KOPT-K1 (cell line): ENCODE measurements around the gene SEC61A1.
A peak's percentile ranks its signal among the peaks of the same experiment; 100 is the strongest.

Experiments
- H3K27ac ChIP-seq: fragments of 200-600 bp; sonication (generic); 2 replicates; pipeline ENCODE4 v1.5.1; 2016; ENCODE audit warnings: antibody characterized with exemption, mild to moderate bottlenecking, low read depth, low read length; ENCODE audit not compliant: poor library complexity, severe bottlenecking
- H3K36me3 ChIP-seq: fragments of 200-600 bp; sonication (generic); 2 replicates; pipeline ENCODE4 v1.5.1; 2017; ENCODE audit warnings: antibody characterized with exemption, mild to moderate bottlenecking, low read length, moderate library complexity; ENCODE audit not compliant: insufficient read depth
- H3K9me3 ChIP-seq: fragments of 200-600 bp; sonication (generic); 2 replicates; pipeline ENCODE4 v1.5.1; 2017; ENCODE audit warnings: antibody characterized with exemption, low read length, mild to moderate bottlenecking; ENCODE audit not compliant: insufficient read depth, poor library complexity, severe bottlenecking

Gene SEC61A1

DNA sequence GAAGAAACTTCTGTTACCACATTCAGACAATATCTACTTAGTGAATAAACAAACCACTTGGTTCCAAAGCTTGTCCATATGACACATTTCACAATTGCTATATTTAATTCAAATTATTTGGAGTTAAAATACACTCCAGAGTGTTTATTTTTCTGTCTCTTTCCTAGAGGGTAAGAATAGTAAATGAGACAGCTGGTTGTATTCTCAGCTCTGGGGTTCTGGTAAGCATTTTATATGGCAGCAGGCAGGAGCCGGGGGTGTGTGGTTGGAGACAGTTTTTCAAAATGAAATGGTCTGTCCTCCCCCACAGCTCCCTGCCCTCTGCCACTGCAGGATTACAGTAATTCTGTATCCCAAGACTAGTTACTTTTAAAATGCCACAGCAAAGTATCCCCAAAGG lies 10.9 kb upstream of the SEC61A1 start:
- Histone ChIP-seq H3K27ac (no peak overlapping the region), H3K9me3 (no peaks in the 10 kb centered on the region), H3K36me3 (no peaks in the 10 kb centered on the region)

DNA sequence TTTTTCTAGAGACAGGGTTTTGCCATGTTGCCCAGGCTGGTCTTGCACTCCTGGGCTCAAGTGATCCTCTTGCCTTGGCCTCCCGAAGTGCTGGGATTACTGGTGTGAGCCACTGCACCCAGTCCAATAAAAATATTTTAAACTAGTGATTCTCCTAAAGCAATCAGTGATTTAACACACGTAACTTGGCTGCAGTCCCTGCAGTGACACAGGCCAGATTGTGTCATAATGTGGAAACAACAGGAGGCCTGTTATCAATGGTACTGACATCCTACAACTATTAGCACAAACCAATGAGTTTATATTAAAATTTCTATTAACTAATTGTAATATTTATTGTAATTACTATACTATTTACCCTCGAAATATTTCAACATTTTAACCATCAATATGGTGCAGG lies 1.6 kb upstream of the SEC61A1 start:
- no peak overlapping the region for H3K27ac ChIP-seq
- no peaks in the 10 kb centered on the region for H3K9me3 ChIP-seq
- H3K36me3 ChIP-seq = peaks cover 25% of the 10 kb centered on the region

DNA sequence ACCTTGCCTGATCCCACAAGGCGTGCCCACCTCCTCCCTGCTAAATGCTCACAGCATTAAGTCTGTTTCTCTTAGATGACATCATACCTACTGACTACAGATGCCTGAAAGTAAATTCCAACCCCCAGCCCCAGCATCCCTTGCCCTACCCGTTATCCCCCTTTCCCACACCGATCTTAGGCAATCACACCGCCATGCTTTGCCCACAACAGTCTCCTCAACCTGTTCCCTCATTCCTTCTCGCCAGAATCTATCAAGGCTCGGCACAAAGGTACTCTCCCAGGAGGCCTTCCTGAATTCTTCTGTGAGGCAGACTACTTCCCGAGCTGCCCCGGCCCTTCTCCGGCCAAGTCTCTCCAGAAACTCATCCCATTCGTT lies 789 bp upstream of the SEC61A1 start:
- H3K27ac ChIP-seq = peak overlapping the region; percentile 83
- H3K9me3 ChIP-seq = no peaks in the 10 kb centered on the region
- H3K36me3 ChIP-seq = peaks cover 34% of the 10 kb centered on the region

DNA sequence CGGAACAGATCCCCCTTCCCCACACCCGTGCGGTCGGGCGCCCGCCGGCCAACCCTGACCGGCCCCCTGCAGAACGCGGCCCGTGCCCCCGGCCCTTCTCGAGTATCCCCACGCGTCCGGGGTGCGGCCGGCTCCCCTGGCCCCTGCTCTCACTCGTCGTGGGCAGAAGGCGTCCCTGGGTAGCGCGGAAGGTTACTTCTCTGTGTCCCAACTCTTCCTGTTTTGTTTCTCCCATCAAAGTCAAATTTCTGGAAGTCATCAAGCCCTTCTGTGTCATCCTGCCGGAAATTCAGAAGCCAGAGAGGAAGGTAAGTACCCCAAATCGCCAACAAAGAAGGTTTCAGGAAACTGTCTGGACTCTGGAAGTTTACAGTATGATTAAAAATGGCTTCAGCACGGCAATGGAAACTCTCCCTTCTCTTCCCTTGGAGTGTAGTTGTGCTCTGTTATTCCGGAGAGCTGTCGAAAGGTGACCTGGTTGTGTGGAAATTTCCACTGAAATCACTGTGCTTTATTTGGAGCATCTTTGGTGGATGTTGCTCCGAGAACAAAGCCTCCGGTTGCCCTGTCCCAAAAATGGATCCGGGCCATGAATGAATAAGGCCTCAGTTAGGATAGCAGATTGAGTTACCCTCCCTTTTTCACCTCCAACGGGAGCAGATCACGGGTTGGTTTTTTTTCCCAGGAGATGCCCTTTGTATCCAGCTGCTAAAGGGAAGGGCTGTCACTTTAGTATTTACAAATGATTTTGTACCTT lies 536 bp downstream of the SEC61A1 start:
- Histone ChIP-seq H3K27ac (peak overlapping the region; percentile 83), H3K9me3 (no peaks in the 10 kb centered on the region), H3K36me3 (peaks cover 46% of the 10 kb centered on the region)

DNA sequence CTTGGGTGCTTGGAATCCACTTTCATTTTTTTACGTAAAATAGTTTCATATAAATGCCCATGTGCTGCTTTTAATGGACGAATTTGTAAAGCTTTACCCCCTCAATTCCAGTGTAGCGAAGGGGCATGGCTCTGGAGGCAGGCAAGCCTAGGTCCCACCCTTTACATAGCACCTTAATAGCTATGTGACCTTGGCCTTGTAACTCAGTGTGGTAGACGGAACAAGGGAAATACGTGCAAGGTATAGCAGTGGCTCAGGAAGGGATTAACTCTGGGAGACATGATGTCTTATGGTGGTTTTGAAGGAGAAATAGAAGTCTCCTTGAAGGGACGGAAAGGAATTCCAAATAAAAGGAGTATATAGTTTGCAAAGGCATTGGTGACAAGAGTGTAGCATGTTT lies 1.4 kb downstream of the SEC61A1 start:
- Histone ChIP-seq H3K9me3 (no peaks in the 10 kb centered on the region), H3K27ac (peak overlapping the region; percentile 83), H3K36me3 (peaks cover 54% of the 10 kb centered on the region)

DNA sequence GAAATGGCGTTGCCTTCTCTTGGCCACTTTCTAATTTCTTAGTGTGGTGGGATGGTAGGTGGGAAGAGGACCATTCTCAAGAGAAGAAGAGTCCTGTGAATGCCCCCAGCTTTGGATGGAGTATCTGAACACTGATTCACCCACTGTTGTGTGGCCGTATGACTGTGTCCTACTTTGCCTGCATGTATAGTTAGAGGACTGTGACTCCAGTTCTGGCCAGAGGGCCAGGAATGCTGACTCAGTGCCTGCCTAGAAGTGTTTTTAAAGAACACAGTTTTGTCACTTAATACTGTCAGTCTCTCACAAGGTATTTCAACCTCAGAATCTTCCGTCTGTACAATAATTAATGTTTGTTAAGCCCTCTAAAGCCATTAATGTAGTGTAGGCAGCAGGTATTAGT lies 2.1 kb downstream of the SEC61A1 start:
- Histone ChIP-seq H3K9me3 (no peaks in the 10 kb centered on the region), H3K36me3 (peaks cover 62% of the 10 kb centered on the region), H3K27ac (no peak overlapping the region)

DNA sequence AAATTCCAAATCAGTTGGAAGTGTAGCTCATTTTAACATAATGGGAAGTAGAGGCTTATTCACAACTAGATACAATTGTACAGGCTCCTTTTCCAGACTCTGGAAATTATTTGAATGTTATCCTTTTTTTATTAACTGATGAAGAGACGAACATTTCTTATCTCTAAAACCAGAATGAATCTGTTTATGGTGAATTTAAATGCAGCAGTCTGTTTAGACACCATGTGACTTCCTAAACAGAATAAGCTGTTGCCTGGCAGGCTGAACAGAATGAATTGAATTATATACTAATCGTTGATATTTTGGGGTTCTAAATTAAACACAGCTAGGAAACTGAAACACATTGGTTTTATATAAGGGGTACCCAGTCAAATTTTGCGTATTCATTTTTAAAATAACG lies 4.0 kb downstream of the SEC61A1 start:
- no peak overlapping the region for H3K27ac ChIP-seq
- H3K36me3 ChIP-seq = peaks cover 81% of the 10 kb centered on the region
- H3K9me3 ChIP-seq = no peaks in the 10 kb centered on the region

DNA sequence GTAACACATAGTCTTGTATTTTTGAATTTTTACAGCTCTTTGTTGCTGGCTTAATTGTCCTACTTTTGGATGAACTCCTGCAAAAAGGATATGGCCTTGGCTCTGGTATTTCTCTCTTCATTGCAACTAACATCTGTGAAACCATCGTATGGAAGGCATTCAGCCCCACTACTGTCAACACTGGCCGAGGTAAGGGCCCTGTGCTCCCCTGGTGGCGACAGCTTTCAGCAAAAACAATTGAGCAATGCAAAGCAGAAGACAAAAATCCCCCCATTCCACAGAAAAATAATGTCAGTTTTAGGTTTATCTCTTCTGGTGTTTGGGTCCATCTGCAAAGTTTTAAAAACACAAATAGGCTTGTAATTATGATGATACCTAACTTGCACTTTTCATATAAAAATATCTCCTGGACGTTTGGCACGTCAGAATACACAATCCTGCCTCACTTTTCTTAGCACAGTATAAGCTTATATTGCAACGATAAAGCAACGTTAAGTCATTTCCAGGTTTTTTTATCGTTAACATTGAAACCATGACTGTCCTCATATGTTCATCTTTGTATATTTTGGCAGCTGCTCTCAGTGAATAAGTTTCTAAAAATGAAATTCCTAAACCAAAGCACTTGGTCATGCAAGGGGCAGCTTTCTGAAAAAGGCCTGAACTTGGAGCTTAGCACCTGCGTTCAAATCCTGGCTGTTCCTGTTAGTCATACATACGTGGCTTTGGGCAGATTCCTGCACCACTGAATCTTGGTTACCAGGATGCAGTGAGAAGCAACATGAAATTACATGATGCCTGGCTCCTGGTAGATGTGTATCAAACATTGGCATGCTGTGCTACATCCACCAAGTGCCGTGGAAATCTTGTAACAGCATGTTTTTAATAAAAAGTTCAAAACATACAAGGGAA lies 8.5 kb downstream of the SEC61A1 start:
- H3K36me3 ChIP-seq = peaks cover 99% of the 10 kb centered on the region
- H3K9me3 ChIP-seq = no peaks in the 10 kb centered on the region
- H3K27ac ChIP-seq = no peak overlapping the region

DNA sequence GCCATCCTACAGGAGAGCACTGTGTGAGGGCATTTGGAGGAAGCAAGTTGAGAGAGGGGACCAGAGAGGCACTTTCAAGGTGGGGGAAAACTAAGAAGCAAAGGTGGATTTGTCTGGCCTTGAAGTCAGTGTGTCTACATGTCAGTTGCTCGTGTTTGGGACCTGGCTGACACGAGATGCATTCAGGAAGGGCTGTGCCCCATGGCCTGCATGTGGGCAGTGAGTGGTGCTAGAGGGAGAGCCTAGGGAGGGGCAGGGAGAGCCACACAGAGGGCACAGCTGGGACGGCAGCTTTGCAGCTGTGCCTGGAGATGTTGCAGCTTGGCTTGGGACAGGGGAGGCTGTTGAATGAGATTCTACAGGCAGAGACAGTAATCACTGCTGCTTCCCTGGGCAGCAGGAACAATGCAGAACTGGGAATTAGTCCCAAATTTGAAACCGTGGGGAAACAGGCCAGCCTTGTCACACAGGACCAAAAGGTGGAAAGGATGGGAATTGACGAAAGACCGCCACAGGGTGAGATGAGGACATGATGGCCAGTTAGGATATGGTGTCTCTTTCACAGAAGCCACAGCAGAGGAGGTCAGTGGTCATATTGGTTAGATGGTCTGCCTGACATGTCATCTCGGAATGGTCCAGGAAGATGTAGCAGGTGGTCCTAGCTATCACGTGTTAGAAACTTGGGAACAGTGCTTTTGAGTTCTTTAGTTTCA lies 10.0 kb downstream of the SEC61A1 start:
- Histone ChIP-seq H3K36me3 (peaks cover 100% of the 10 kb centered on the region), H3K27ac (no peak overlapping the region), H3K9me3 (no peaks in the 10 kb centered on the region)

DNA sequence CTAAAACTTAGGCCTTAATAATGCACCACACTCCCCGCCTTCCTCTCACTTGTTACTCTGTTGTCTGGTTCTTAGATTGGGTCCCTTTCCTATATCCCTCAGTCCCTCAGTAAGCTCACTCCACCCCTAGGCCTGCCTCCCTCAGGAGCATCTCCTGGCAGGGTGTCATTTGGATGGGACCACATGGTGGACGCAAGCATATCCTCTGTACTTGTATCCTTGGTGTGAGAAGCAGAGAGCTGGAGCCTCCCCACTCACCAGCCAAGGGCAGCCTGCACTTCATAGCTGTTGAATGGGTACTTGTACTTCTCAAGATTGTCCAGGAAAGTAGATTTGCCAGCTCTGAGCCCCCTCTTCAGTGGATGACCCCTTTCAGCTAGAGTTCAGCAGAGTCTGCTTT lies 11.6 kb downstream of the SEC61A1 start:
- H3K27ac ChIP-seq = no peak overlapping the region
- H3K9me3 ChIP-seq = no peaks in the 10 kb centered on the region
- H3K36me3 ChIP-seq = peaks cover 100% of the 10 kb centered on the region

DNA sequence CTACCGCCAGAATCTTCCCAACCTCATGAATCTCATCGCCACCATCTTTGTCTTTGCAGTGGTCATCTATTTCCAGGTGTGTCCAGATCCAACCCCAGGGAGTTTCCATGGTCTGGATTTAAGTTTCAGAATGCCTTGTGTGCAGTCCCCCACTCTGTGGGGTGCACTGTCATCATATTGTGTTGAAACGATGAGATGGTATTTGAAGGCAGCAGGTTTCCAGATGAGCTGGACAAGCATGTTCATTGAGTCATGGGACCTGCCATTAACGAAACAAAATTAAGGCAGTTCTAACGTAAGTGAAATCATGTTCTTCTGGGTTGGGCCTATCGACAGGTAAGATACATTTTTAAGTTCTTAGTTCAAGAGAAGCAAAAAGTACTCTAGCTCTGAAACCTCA lies 12.7 kb downstream of the SEC61A1 start:
- no peaks in the 10 kb centered on the region for H3K9me3 ChIP-seq
- H3K36me3 ChIP-seq = peaks cover 100% of the 10 kb centered on the region
- H3K27ac ChIP-seq = no peak overlapping the region

DNA sequence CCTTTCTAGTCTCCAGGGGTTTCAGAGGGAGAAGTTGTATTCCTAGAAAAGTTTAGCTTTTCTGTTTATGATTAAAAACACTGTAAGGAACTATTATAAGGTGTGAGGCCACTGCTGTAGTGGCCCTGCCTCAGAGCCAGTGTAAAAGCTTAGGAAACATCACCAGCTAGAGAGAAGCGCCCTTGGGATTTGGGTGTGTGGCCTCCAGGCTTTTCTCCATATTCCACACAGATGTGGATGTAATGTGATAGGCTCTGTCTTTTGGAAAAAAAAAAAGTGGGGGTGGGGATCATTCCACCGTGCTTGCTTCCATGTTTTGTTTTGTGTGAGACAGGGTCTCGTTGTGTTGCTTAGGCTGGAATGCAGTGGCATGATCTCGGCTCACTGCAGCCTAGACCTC lies 13.9 kb downstream of the SEC61A1 start:
- peaks cover 100% of the 10 kb centered on the region for H3K36me3 ChIP-seq
- no peak overlapping the region for H3K27ac ChIP-seq
- no peaks in the 10 kb centered on the region for H3K9me3 ChIP-seq

DNA sequence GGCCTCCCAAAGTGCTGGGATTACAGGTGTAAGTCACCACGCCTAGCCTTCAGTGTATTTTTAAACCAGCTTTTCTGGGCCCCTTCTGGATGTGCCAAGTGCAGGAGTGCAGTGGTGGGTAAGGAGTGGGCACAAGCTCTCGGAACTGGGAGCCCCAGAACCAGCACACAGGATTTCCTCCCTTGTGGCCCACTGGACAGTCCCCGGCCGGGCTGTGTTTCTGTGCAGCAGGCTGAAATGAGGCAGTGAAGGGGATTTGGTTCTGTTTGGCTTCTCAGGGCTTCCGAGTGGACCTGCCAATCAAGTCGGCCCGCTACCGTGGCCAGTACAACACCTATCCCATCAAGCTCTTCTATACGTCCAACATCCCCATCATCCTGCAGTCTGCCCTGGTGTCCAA lies 14.4 kb downstream of the SEC61A1 start:
- Histone ChIP-seq H3K36me3 (peaks cover 100% of the 10 kb centered on the region), H3K27ac (no peak overlapping the region), H3K9me3 (no peaks in the 10 kb centered on the region)

DNA sequence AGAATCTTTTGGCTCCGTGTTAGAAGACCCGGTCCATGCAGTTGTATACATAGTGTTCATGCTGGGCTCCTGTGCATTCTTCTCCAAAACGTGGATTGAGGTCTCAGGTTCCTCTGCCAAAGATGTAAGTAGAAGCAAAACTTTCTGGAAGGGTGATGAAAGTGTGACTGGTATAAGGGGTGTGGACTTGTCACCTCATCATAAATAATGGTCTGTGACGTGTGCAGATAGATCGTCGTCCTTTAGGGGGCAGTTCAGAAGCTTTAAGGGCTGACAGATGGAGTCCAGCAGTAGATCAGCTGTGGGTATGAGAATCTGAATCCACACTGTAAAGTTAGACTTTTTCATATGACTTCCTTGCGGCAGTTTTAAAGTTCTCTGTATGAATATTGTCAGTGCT lies 15.3 kb downstream of the SEC61A1 start:
- H3K36me3 ChIP-seq = peaks cover 100% of the 10 kb centered on the region

DNA sequence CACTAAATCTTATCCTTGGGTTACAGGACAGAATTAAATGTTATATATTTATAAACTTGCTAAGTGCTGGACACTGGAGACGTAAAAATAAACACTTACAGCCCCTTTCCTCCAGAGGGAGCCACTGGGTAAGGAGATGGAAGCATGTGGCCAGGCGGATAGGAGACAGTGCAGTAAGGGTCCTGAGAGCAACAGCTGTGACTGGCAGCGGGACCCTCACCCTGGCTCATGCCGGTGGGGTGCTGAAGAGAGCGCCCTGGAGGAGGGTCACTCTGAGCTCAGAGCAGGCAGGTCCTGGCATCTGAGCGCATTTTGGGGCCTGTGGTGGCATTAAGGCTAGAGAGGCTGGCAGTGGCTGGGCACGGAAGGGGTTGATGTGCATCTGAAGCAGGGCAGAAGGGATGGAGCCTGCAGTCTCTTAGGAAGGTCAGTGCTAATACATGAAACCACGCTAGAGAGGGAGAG lies 16.0 kb downstream of the SEC61A1 start:
- no peaks in the 10 kb centered on the region for H3K9me3 ChIP-seq
- H3K36me3 ChIP-seq = peaks cover 100% of the 10 kb centered on the region
- no peak overlapping the region for H3K27ac ChIP-seq

More for the DNA sequence above, 15.3 kb downstream of the SEC61A1 start:
- Histone ChIP-seq H3K27ac (no peak overlapping the region), H3K9me3 (no peaks in the 10 kb centered on the region)
